NB4 (cell line): Measurements from ENCODE around the gene FAM83D.

Experiments
- DNase-seq: peaks from one replicate; pipeline ENCODE4 v3.0.0; 2010; ENCODE audit warnings: low read depth
- H3K4me3 ChIP-seq: one replicate; pipeline ENCODE4 v1.5.1; 2011; ENCODE audit warnings: mild to moderate bottlenecking, low read depth, low read length, moderate library complexity
- MAX ChIP-seq: IDR thresholded peaks from 2 replicates; pipeline ENCODE4 v1.6.1; 2011; ENCODE audit warnings: low read depth, low read length
- MYC ChIP-seq: IDR thresholded peaks from 2 replicates; pipeline ENCODE4 v1.6.1; 2011; ENCODE audit warnings: low read depth, low read length
- POLR2A ChIP-seq: IDR thresholded peaks from 2 replicates; pipeline ENCODE4 v1.6.1; 2011; ENCODE audit warnings: mild to moderate bottlenecking; ENCODE audit not compliant: insufficient read length; ENCODE audit errors: extremely low read depth
- TF ChIP-seq, protein P1 (sequence below): IDR thresholded peaks from one replicate; pipeline ENCODE4 v1.5.1; 2012; ENCODE audit warnings: low read depth, low read length

FAM83D gene

GRCh38 chr20:38894091-38894847, 31.9 kb upstream of the FAM83D start:
- DNase-seq = no peak
- TF ChIP-seq, protein P1, sequence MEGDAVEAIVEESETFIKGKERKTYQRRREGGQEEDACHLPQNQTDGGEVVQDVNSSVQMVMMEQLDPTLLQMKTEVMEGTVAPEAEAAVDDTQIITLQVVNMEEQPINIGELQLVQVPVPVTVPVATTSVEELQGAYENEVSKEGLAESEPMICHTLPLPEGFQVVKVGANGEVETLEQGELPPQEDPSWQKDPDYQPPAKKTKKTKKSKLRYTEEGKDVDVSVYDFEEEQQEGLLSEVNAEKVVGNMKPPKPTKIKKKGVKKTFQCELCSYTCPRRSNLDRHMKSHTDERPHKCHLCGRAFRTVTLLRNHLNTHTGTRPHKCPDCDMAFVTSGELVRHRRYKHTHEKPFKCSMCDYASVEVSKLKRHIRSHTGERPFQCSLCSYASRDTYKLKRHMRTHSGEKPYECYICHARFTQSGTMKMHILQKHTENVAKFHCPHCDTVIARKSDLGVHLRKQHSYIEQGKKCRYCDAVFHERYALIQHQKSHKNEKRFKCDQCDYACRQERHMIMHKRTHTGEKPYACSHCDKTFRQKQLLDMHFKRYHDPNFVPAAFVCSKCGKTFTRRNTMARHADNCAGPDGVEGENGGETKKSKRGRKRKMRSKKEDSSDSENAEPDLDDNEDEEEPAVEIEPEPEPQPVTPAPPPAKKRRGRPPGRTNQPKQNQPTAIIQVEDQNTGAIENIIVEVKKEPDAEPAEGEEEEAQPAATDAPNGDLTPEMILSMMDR = no peak
- TF ChIP-seq MYC (no peak), MAX (no peak), POLR2A (no peak)
- no peak overlapping the region for H3K4me3 ChIP-seq

DNA sequence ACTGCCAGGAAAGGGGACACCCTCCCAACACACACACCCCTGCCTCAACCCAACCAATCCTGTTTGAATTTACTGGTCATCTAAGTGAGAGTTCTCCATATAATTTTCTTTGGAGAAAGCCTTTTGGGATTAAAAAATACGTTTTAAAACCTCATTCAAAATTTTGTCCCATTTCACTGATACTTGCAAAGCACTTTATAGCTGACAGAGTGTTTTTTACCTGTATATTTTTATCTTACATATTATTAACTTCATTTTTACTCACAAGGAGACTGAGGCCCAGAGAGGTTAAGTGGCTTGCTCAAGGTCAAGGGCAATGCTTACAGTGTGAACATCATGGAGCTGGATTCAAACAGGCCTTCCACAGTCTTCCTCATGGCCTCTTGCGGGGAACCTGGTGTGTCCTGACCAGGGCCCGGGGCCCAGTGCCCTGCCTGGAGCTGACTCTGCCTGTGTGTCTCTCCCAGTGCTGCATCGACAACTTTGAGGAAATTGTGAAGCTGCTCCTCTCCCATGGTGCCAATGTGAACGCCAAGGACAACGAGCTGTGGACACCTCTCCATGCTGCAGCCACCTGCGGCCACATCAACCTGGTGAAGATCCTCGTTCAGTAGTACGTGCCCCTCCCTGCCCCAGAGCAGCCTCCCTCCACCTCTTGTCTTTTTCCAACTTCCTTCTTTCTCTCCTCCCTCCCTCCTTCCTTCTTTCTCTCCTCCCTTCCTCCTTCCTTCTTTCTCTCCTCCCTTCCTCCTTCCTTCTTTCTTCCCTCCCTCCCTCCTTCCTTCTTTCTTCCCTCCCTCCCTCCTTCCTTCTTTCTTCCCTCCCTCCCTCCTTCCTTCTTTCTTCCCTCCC, 30.9 kb upstream of the FAM83D start:
- TF ChIP-seq MAX = no peak
- TF ChIP-seq, protein P1 = no peak
- TF ChIP-seq MYC = no peak
- no peak for TF ChIP-seq POLR2A
- no peak for DNase-seq

GRCh38 chr20:38896009-38896594, 30.1 kb upstream of the FAM83D start:
- TF ChIP-seq, protein P1 = no peak
- TF ChIP-seq POLR2A = no peak
- no peak for TF ChIP-seq MYC
- no peak for TF ChIP-seq MAX
- no peak overlapping the region for H3K4me3 ChIP-seq
- DNase-seq = no peak

More for the DNA sequence above, 30.9 kb upstream of the FAM83D start:
- no peak overlapping the region for H3K4me3 ChIP-seq

DNA sequence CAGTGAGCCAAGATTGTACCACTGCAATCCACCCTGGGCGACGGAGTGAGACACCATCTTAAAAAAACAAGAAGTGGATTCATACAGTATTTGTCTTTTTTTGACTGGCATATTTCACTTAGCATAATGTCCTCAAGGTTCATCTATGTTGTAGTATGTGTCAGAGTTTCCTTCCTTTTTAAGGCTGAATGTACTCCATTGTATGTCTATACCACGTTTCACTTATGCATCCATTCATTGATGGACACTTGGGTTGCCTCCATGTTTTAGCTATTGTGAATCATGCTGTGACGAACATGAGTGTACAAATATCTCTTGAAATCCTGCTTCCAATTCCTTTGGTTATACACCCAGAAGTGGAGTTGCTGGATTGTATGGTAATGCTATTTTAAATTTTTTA, 28.9 kb upstream of the FAM83D start:
- TF ChIP-seq POLR2A (no peak), MYC (no peak), MAX (no peak)
- TF ChIP-seq, protein P1 = no peak
- H3K4me3 ChIP-seq = no peak overlapping the region
- DNase-seq = no peak

DNA sequence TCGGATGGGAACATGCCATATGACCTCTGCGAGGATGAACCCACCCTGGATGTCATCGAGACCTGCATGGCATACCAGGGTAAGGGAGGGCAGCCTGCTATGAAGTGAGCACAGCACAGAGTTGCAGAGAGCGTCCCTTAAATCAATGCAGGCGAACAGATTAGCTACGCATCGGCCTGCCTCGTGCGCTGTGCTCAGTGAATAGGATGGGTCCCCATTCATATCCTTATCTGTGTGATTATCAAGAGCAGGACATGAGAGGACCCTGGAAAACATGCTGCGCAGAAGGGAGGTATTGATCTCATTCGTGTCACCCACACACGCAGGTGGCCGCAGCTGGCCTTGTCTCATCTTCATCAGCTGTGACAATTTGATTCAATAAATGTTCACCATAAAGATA, 25.6 kb upstream of the FAM83D start:
- TF ChIP-seq, protein P1 = no peak
- TF ChIP-seq MAX (no peak), POLR2A (no peak), MYC (no peak)
- H3K4me3 ChIP-seq = no peak overlapping the region
- no peak for DNase-seq
